ENCODE measurements around the gene EIF4G3. TPM values are rescaled to one million over a fixed set of nuclear protein-coding genes. Genes with fewer than 3 reads are reported as not detected.
"Not testable (repeated sequence)": the region's sequence is repeated elsewhere in the genome, so short reads cannot be mapped to it uniquely, and the experiment has no call there.

EIF4G3 gene
- total RNA-seq, 2 donors from 2014 or later = 70.3 to 70.5 TPM

DNA sequence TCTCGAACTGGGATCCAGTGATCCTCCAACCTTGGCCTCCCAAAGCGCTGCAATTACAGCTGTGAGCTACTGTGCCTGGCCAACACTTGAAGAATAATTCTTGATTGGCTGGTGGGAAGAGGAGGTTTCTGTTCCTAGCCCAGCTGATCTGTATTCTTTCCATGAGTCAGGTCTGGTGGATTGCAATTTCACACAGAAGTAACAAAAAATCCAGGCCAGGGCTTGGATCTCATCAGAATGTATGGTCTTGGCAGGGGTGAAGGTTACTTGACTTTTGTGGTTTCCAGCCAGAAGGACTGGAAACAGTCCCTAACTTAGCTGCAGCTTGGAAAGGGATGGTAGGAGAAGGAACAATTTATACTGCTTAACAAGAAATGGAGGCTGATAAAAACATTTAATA, 384.5 kb downstream of the EIF4G3 start:
- DNase-seq = no peak
- no peaks in the 10 kb centered on the region for H3K27me3 ChIP-seq
- H3K9me3 ChIP-seq = no peaks in the 10 kb centered on the region
- TF ChIP-seq, protein P1, sequence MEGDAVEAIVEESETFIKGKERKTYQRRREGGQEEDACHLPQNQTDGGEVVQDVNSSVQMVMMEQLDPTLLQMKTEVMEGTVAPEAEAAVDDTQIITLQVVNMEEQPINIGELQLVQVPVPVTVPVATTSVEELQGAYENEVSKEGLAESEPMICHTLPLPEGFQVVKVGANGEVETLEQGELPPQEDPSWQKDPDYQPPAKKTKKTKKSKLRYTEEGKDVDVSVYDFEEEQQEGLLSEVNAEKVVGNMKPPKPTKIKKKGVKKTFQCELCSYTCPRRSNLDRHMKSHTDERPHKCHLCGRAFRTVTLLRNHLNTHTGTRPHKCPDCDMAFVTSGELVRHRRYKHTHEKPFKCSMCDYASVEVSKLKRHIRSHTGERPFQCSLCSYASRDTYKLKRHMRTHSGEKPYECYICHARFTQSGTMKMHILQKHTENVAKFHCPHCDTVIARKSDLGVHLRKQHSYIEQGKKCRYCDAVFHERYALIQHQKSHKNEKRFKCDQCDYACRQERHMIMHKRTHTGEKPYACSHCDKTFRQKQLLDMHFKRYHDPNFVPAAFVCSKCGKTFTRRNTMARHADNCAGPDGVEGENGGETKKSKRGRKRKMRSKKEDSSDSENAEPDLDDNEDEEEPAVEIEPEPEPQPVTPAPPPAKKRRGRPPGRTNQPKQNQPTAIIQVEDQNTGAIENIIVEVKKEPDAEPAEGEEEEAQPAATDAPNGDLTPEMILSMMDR (IDR thresholded peaks at IDR 0.05) = no peak
- no peak overlapping the region for H3K4me3 ChIP-seq
- H3K36me3 ChIP-seq = no peaks in the 10 kb centered on the region
- no peak overlapping the region for H3K9ac ChIP-seq (ENCODE audit: low read depth in 2 of 2, low read length in 2 of 2)
- intact Hi-C loops (cut with DNase I) = no loop called here
- H3K27ac ChIP-seq = no peak overlapping the region
- no peaks in the 10 kb centered on the region for H3K4me1 ChIP-seq

DNA sequence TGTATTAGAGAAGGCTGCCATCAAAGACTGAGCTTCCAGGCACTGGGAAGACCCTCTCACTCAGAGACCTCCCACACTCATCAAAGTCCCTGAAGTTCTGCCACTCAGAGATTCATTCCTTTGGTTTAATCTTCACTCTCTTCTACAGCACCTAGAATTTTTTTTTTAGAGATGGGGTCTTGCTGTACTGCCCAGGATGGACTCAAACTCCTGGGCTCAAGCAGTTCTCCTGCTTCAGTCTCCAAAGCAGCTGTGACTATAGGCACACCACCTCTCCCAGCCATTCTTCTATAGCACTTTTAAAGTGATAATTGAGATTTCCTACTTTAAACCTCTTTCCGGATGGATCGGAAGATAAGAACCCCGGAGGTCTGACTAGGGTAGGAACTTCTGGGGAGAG, 385.9 kb downstream of the EIF4G3 start:
- TF ChIP-seq, protein P1 (IDR thresholded peaks at IDR 0.05) = no peak
- intact Hi-C loops (cut with DNase I) = no loop called here

DNA sequence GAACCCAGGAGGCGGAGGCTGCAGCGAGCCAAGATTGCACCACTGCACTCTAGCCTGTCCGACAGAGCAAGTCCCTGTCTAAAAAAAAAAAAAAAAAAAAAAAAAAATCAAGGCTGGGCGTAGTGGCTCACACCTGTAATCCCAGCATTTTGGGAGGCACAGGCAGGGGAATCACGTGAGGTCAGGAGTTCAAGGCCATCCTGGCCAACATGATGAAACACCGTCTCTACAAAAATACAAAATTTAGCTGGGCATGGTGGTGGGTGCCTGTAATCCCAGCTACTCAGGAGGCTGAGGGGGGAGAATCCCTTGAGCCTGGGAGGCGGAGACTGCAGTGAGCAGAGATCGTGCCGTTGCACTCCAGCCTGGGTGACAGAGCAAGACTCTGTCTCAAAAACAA, 387.1 kb downstream of the EIF4G3 start:
- H3K4me3 ChIP-seq; H3K36me3 ChIP-seq; H3K27ac ChIP-seq; H3K27me3 ChIP-seq; H3K4me1 ChIP-seq; intact Hi-C loops (cut with DNase I); H3K9me3 ChIP-seq; DNase-seq; H3K9ac ChIP-seq (ENCODE audit: low read depth in 2 of 2, low read length in 2 of 2): not testable (repeated sequence)

More for the DNA sequence above, 385.9 kb downstream of the EIF4G3 start:
- Histone ChIP-seq H3K36me3 (no peaks in the 10 kb centered on the region), H3K27me3 (no peaks in the 10 kb centered on the region), H3K4me1 (no peaks in the 10 kb centered on the region), H3K4me3 (no peak overlapping the region), H3K27ac (no peak overlapping the region), H3K9me3 (no peaks in the 10 kb centered on the region), H3K9ac (ENCODE audit: low read depth in 2 of 2, low read length in 2 of 2) (no peak overlapping the region)
- DNase-seq = no peak

DNA sequence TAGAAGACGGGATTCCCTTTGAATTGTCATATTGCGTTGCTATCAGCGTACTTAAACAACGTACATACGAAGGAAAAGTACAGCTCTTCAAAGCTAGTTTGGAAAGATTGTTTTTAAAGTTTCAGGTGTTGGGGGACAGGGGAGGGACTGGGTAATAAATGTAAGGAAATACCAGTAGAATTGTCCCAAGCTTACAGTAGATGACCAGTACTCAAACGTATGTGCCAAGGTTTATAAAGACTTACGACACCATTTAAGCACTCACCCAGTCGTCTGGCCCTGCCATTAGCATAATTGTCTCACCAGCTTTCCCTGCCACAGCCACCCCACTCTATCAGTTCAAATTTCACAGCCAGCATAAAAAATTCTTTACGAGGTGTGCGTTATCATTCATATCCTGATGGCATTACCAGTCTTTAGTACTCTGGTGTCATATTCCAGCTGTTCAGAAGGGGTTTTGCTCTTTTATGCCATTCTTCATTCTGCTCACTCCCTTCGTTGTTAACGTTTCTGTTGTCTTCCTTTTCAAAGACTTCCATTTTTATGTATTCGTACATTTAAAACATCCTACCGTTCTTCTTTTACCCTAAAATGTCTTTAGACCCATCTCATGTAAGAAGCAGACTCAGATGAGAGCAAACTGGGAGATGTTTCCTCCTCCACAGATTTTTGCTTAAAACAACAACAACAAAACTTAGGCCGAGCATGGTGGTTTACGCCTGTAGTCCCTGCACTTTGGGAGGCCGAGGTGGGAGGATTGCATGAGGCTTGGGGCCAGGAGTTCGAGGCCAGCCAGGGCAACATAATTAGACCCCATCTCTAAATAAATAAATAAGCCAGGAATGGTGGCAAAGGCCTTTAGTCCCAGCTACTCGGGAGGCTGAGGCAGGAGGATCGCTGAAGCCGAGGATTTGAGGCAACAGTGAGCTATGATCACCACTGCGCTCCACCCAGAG, 388.6 kb downstream of the EIF4G3 start:
- peak; percentile 28 for DNase-seq
- H3K36me3 ChIP-seq = no peaks in the 10 kb centered on the region
- peaks cover 6% of the 10 kb centered on the region for H3K4me1 ChIP-seq
- peak overlapping the region; percentile 98 for H3K27ac ChIP-seq
- H3K27me3 ChIP-seq = no peaks in the 10 kb centered on the region
- TF ChIP-seq, protein P1 (IDR thresholded peaks at IDR 0.05) = no peak
- H3K4me3 ChIP-seq = peak overlapping the region; percentile 70
- H3K9me3 ChIP-seq = no peaks in the 10 kb centered on the region
- intact Hi-C loops (cut with DNase I) = no loop called here
- peak overlapping the region; percentile 85 to 95 for H3K9ac ChIP-seq (ENCODE audit: low read depth in 2 of 2, low read length in 2 of 2)

DNA sequence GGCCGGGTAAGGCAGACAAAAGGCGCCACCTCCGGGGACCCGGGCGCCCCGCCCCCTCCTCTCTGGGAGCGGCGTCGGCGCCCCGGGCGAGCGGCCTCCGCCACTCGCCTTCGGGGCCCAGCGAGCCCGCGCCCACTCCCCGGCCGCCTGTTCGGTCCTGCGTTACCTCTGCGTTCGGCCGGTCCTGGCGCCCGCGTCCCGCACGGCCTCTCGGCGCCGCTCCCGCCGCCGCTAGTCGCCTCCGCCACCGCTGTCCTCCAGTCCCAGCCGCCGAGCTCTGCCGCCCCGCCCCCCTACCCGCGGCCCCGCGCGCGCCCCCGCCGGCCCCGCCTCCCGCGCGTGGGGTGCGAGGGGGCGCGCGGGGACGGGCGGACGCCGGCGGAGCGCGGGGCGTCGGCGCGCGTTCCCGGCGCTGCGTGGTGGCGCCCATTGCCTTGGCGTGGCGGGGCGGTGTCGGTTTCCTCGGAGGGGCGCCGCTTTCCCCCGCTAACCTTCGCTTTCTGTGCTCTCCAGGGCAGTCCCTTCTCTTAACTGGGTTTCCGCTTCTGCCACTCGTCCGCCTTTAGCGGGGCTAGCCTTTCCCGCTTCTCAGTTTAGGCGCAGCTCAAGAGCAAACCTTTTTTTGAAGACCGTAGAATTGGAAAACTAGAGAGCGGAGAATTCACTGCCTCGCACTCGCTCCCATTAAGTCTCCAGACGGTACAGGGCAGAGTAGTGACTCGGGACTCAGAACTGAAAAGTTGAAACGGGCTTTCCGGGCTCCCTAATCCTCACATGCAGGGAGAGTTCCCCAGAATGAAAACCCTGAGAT, 389.5 kb downstream of the EIF4G3 start, which contains the start of gene HP1BP3:
Gene HP1BP3 (minus strand): TSS at position 279 of the 811 bp plus-strand sequence. CDS start 6,867 bp downstream, outside the sequence.
- intact Hi-C loops (cut with DNase I) = no loop called here
- Histone ChIP-seq H3K4me1 (peaks cover 6% of the 10 kb centered on the region), H3K9ac (ENCODE audit: low read depth in 2 of 2, low read length in 2 of 2) (peak within 1 kb of the TSS; percentile 91 to 95), H3K27me3 (no peaks in the 10 kb centered on the region), H3K27ac (peak within 1 kb of the TSS; percentile 98), H3K36me3 (no peaks in the 10 kb centered on the region), H3K9me3 (no peaks in the 10 kb centered on the region), H3K4me3 (peak within 1 kb of the TSS; percentile 70)
- peak; percentile 82 for DNase-seq
- TF ChIP-seq, protein P1 (IDR thresholded peaks at IDR 0.05) = no peak
